H1 (cell line): ENCODE measurements around the gene LHFPL2. TPM values are rescaled to one million over a fixed set of nuclear protein-coding genes. Genes with fewer than 3 reads are reported as not detected.

Source experiments
- CTCF ChIA-PET: fragments of 300-600 bp; sonication (Branson Sonifier 250); formaldehyde crosslinking; loops from one replicate; lab custom pipeline; 2021; ENCODE audit not compliant: partially characterized antibody; lab: Charles Lee
- POLR2A ChIA-PET: fragments of 300-600 bp; sonication (Branson Sonifier 250); formaldehyde crosslinking; loops from one replicate; lab custom pipeline; 2021; ENCODE audit warnings: inconsistent platforms; ENCODE audit not compliant: partially characterized antibody; lab: Charles Lee
- DNase-seq, 2 experiments: peaks; one replicate each; pipeline versions ENCODE4 v3.0.0 to v3.0.0-alpha.2; 2010 to 2022; ENCODE audit warnings: low spot score in 2 of 2, low read depth in 1 of 2, mixed read lengths in 1 of 2
- FAIRE-seq: peaks from 2 replicates; lab custom pipeline; 2011; peaks lifted over from hg19 to GRCh38; lab: Jason Lieb, UNC
- H2AFZ ChIP-seq: 2 replicates; pipeline ENCODE4 v1.8.1; 2012; ENCODE audit warnings: low read length, inconsistent platforms
- H2AK5ac ChIP-seq: 2 replicates; pipeline ENCODE4 v1.6.1; 2013; ENCODE audit warnings: low read depth, low read length
- H2BK120ac ChIP-seq: replicated peaks from 2 replicates; pipeline ENCODE3; 2013; ENCODE audit warnings: low read depth, low read length, inconsistent platforms
- H2BK12ac ChIP-seq: 2 replicates; pipeline ENCODE4 v1.6.1; 2013; ENCODE audit warnings: low read depth, low read length
- H2BK15ac ChIP-seq: 2 replicates; pipeline ENCODE4 v1.6.1; 2013; ENCODE audit warnings: low read length
- H2BK20ac ChIP-seq: 2 replicates; pipeline ENCODE4 v1.6.1; 2013; ENCODE audit warnings: low read length
- H2BK5ac ChIP-seq: 2 replicates; pipeline ENCODE4 v1.6.1; 2013; ENCODE audit warnings: low read depth, low read length
- H3K14ac ChIP-seq: 2 replicates; pipeline ENCODE4 v1.6.1; 2013; ENCODE audit warnings: inconsistent platforms; ENCODE audit not compliant: insufficient read length
- H3K18ac ChIP-seq: 2 replicates; pipeline ENCODE4 v1.6.1; 2013; ENCODE audit warnings: low read length; ENCODE audit errors: extremely low read depth
- H3K23ac ChIP-seq: 2 replicates; pipeline ENCODE4 v1.6.1; 2013; ENCODE audit warnings: inconsistent platforms; ENCODE audit not compliant: insufficient read length
- H3K23me2 ChIP-seq: 2 replicates; pipeline ENCODE4 v1.6.1; 2013; ENCODE audit warnings: low read depth, low read length
- H3K27ac ChIP-seq: 2 replicates; pipeline ENCODE4 v1.6.1; 2011; ENCODE audit warnings: low read depth, low read length, inconsistent platforms
- H3K27me3 ChIP-seq, 4 experiments: replicated peaks in 1 of 4; 1 replicate in 1 of 4; 2 replicates in 3 of 4; pipeline versions ENCODE4 v1.6.1 to v1.8.1; 2011 to 2013; ENCODE audit warnings: low read length in 3 of 4, mild to moderate bottlenecking in 3 of 4, inconsistent platforms in 2 of 4, mixed read lengths in 2 of 4, moderate library complexity in 1 of 4; ENCODE audit not compliant: control insufficient read depth in 3 of 4, insufficient read depth in 3 of 4; ENCODE audit errors: extremely low read depth in 1 of 4
- H3K36me3 ChIP-seq, 4 experiments: 2 replicates each; pipeline versions ENCODE4 v1.6.1 to v1.8.1; 2011 to 2013; ENCODE audit warnings: mild to moderate bottlenecking in 4 of 4, low read length in 3 of 4, moderate library complexity in 2 of 4, control low read depth in 1 of 4, inconsistent platforms in 1 of 4; ENCODE audit not compliant: insufficient read depth in 4 of 4, control insufficient read depth in 2 of 4
- H3K4ac ChIP-seq: replicated peaks from 2 replicates; pipeline ENCODE3; 2013; ENCODE audit warnings: low read length, low read depth, mixed read lengths, inconsistent platforms; ENCODE audit not compliant: insufficient read length
- H3K4me1 ChIP-seq, 4 experiments: replicated peaks in 1 of 4; 1 replicate in 1 of 4; 2 replicates in 3 of 4; pipeline versions ENCODE4 v1.6.1 to v1.8.1; 2011 to 2013; ENCODE audit warnings: low read length in 3 of 4, inconsistent platforms in 2 of 4, mixed read lengths in 1 of 4; ENCODE audit not compliant: insufficient read depth in 4 of 4, control insufficient read depth in 3 of 4
- H3K4me2 ChIP-seq, 2 experiments: 2 replicates each; pipeline versions ENCODE4 v1.6.1 to v1.8.1; 2011 to 2013; ENCODE audit warnings: low read depth in 2 of 2, low read length in 2 of 2, control low read depth in 1 of 2, inconsistent platforms in 1 of 2, mild to moderate bottlenecking in 1 of 2; ENCODE audit not compliant: insufficient read depth in 1 of 2
- H3K4me3 ChIP-seq, 4 experiments: fragments of 200-600, 300-600 bp in 1 of 4; sonication (generic), shearing (Covaris generic), sonication (Bioruptor Twin) in 1 of 4; 2 replicates each; pipeline versions ENCODE4 v1.5.1 to v1.8.1; 2011 to 2016; ENCODE audit warnings: low read length in 4 of 4, low read depth in 3 of 4, control low read depth in 2 of 4, inconsistent platforms in 2 of 4, mild to moderate bottlenecking in 2 of 4, mixed read lengths in 1 of 4, moderate library complexity in 1 of 4; ENCODE audit not compliant: insufficient read depth in 2 of 4; ENCODE audit errors: extremely low read depth in 1 of 4
- H3K56ac ChIP-seq: replicated peaks from 2 replicates; pipeline ENCODE3; 2013; ENCODE audit warnings: low read depth, mild to moderate bottlenecking, mixed read lengths, low read length, inconsistent platforms; ENCODE audit not compliant: insufficient read length
- H3K79me1 ChIP-seq: 2 replicates; pipeline ENCODE4 v1.6.1; 2013; ENCODE audit warnings: low read depth, low read length, control low read depth
- H3K79me2 ChIP-seq, 2 experiments: 2 replicates each; pipeline versions ENCODE4 v1.6.1 to v1.8.1; 2012 to 2013; ENCODE audit warnings: low read length in 2 of 2, mild to moderate bottlenecking in 2 of 2, inconsistent platforms in 1 of 2; ENCODE audit not compliant: insufficient read depth in 2 of 2, control insufficient read depth in 1 of 2
- H3K9ac ChIP-seq, 4 experiments: replicated peaks in 1 of 4; 1 replicate in 1 of 4; 2 replicates in 3 of 4; pipeline versions ENCODE4 v1.6.1 to v1.8.1; 2011 to 2013; ENCODE audit warnings: low read depth in 3 of 4, low read length in 3 of 4, control low read depth in 2 of 4, mild to moderate bottlenecking in 2 of 4, moderate library complexity in 2 of 4, inconsistent platforms in 1 of 4; ENCODE audit errors: extremely low read depth in 1 of 4
- H3K9me3 ChIP-seq, 2 experiments: 2 replicates each; pipeline versions ENCODE4 v1.6.1 to v1.8.1; 2012 to 2013; ENCODE audit warnings: mild to moderate bottlenecking in 2 of 2, moderate library complexity in 2 of 2, control low read depth in 1 of 2, inconsistent platforms in 1 of 2, low read depth in 1 of 2, low read length in 1 of 2, mixed read lengths in 1 of 2; ENCODE audit not compliant: insufficient read depth in 2 of 2
- H4K20me1 ChIP-seq, 2 experiments: replicated peaks in 1 of 2; 2 replicates each; pipeline versions ENCODE3 to v1.8.1; 2011 to 2013; ENCODE audit warnings: inconsistent platforms in 2 of 2, low read length in 2 of 2, mild to moderate bottlenecking in 1 of 2; ENCODE audit not compliant: insufficient read depth in 2 of 2, control insufficient read depth in 1 of 2
- H4K5ac ChIP-seq: 2 replicates; pipeline ENCODE4 v1.6.1; 2013; ENCODE audit warnings: low read length, low read depth, mixed read lengths, inconsistent platforms; ENCODE audit not compliant: insufficient read length
- H4K8ac ChIP-seq: 2 replicates; pipeline ENCODE4 v1.8.0; 2013; ENCODE audit warnings: mild to moderate bottlenecking, moderate library complexity, low read length, inconsistent platforms; ENCODE audit not compliant: insufficient read depth; ENCODE audit errors: extremely low read depth
- H4K91ac ChIP-seq: replicated peaks from 2 replicates; pipeline ENCODE3; 2013; ENCODE audit warnings: low read length, mixed read lengths, inconsistent platforms; ENCODE audit not compliant: insufficient read length
- ASH2L ChIP-seq: fragments of 200-600, 300-600 bp; sonication (generic); IDR thresholded peaks from one replicate; pipeline ENCODE4 v1.7.1; 2017; ENCODE audit warnings: low read length
- ATF3 ChIP-seq: IDR thresholded peaks from 2 replicates; pipeline ENCODE4 v1.6.1; 2011; ENCODE audit warnings: low read depth, mild to moderate bottlenecking, low read length; ENCODE audit not compliant: insufficient read depth
- BCL11A ChIP-seq, 2 experiments: IDR thresholded peaks; one replicate each; pipeline ENCODE4 v1.6.1; 2011; ENCODE audit warnings: low read depth in 2 of 2, low read length in 2 of 2, mild to moderate bottlenecking in 2 of 2
- CEBPB ChIP-seq: IDR thresholded peaks from 2 replicates; pipeline ENCODE4 v1.6.1; 2012; ENCODE audit warnings: low read depth, low read length
- CREB1 ChIP-seq: IDR thresholded peaks from 2 replicates; pipeline ENCODE4 v1.6.1; 2012; ENCODE audit warnings: inconsistent platforms
- EZH2 ChIP-seq: fragments of 200-600 bp; sonication (generic); IDR thresholded peaks from 2 replicates; pipeline ENCODE4 v1.7.1; 2012; ENCODE audit warnings: low read depth, mild to moderate bottlenecking, moderate library complexity, low read length, inconsistent platforms; ENCODE audit not compliant: severe bottlenecking
- FOSL1 ChIP-seq: IDR thresholded peaks from 2 replicates; pipeline ENCODE4 v1.6.1; 2011; ENCODE audit warnings: mild to moderate bottlenecking, low read depth, low read length, moderate library complexity; ENCODE audit not compliant: insufficient read depth
- MAFK ChIP-seq: IDR thresholded peaks from 2 replicates; pipeline ENCODE4 v1.6.1; 2012; ENCODE audit warnings: low read depth, mild to moderate bottlenecking, improper control_type of control experiment, low read length
- MAX ChIP-seq: IDR thresholded peaks from 2 replicates; pipeline ENCODE4 v1.6.1; 2012; ENCODE audit warnings: inconsistent platforms
- PHF8 ChIP-seq: fragments of 200-600 bp; sonication (generic); conservative IDR thresholded peaks from 2 replicates; pipeline ENCODE4 v1.7.1; 2012; ENCODE audit warnings: low read depth, mild to moderate bottlenecking, inconsistent platforms, low read length, moderate library complexity
- RNF2 ChIP-seq: fragments of 200-900, 300-1000 bp; sonication (generic); IDR thresholded peaks from 2 replicates; pipeline ENCODE4 v1.7.1; 2016; ENCODE audit warnings: borderline replicate concordance, low read depth, mild to moderate bottlenecking, antibody characterized with exemption, low read length; ENCODE audit not compliant: poor library complexity, severe bottlenecking; ENCODE audit errors: missing control alignments
- SAP30 ChIP-seq: fragments of 300-600 bp; sonication (generic); IDR thresholded peaks from 2 replicates; pipeline ENCODE4 v1.7.1; 2012; ENCODE audit warnings: low read length, moderate library complexity, mild to moderate bottlenecking, inconsistent platforms; ENCODE audit not compliant: insufficient read depth, insufficient replicate concordance
- WGBS, 2 experiments: shearing (Covaris generic) in 1 of 2; methylation state at CpG; one replicate each; pipeline versions ENCODE4 v1.1.6 to v1.1.7; 2013 to 2015; ENCODE audit warnings: low lambda C conversion rate in 2 of 2, mixed read lengths in 2 of 2, inconsistent platforms in 1 of 2, low coverage in 1 of 2, missing lambda C conversion rate in 1 of 2; ENCODE audit not compliant: insufficient replicate concordance in 2 of 2, insufficient coverage in 1 of 2, insufficient read length in 1 of 2; ENCODE audit errors: extremely low coverage in 1 of 2, missing lambda C conversion rate in 1 of 2; 5-methylcytosine and 5-hydroxymethylcytosine counted together
- polyA plus RNA-seq, 7 experiments: library from polyadenylated mRNA; depleted of rRNA in 3 of 7; stranded (reverse) in 5 of 7; unstranded in 2 of 7; fragments of >200 nt in 5 of 7; fragments of 200-250 nt in 2 of 7; gene quantifications; 1 replicate in 5 of 7; 2 replicates in 1 of 7; 4 replicates in 1 of 7; pipeline versions ENCODE4 v1.2.1 to v1.2.3, GENCODE V29; 2011 to 2013; ENCODE audit warnings: missing spikeins in 2 of 7, mixed read lengths in 2 of 7
- total RNA-seq: library from RNA; stranded (reverse); fragmentation: NEBNext Ultra II Directional; extraction: Animal tissue kit (Norgen Biotek cat#: 25700); gene quantifications from 2 replicates; pipeline ENCODE4 v1.2.1, GENCODE V29; 2021

The LHFPL2 gene
- total and polyA plus RNA-seq, 2 of the 8 experiments (the other 6 are each of a cell fraction or from before 2014, with no cell fraction given): 9.6 to 43.0 TPM

GRCh38 chr5:78550891-78551290 is 97.7 kb downstream of the LHFPL2 start:
- no peak overlapping the region for H3K18ac ChIP-seq
- H4K8ac ChIP-seq: no peak overlapping the region
- no peak overlapping the region for H3K4me3 ChIP-seq
- no peak overlapping the region for H2AFZ ChIP-seq
- no peak overlapping the region for H4K91ac ChIP-seq
- peaks cover 0 to 7% of the 10 kb centered on the region in 2 experiments; a peak in 2 of 4 replicates for H3K9me3 ChIP-seq
- no peak overlapping the region for H3K9ac ChIP-seq
- H4K5ac ChIP-seq: no peak overlapping the region
- H3K4me2 ChIP-seq: no peak overlapping the region
- WGBS, 2 experiments: 100% methylated on average over 2 of the region's 2 CpGs; no CpG with 5 or more reads in 1 of the 2 experiments
- H3K14ac ChIP-seq: no peak overlapping the region
- peaks cover 7% of the 10 kb centered on the region; the same call in 1 of the 2 replicates for H3K79me1 ChIP-seq
- no peak overlapping the region for H2BK120ac ChIP-seq
- ChIA-PET POLR2A (no interaction called here), CTCF (interaction anchor here (0.6 to 1.0 kb wide), 2 partner anchors 108 to 273 kb away, joined by 3 read pairs; no protein-coding TSS in a partner anchor)
- DNase-seq (no peak), FAIRE-seq (no peak)
- no peak overlapping the region for H3K23ac ChIP-seq
- H2BK5ac ChIP-seq: no peak overlapping the region
- H2BK15ac ChIP-seq: no peak overlapping the region
- H2BK20ac ChIP-seq: no peak overlapping the region
- H3K27ac ChIP-seq: no peak overlapping the region
- peaks cover 0 to 5% (median 0%) of the 10 kb centered on the region in 4 experiments; a peak in 1 of 8 replicates for H3K36me3 ChIP-seq
- H3K23me2 ChIP-seq: peaks cover 3% of the 10 kb centered on the region; the same call in 1 of the 2 replicates
- H3K4ac ChIP-seq: no peak overlapping the region
- no peak overlapping the region for H2AK5ac ChIP-seq
- H4K20me1 ChIP-seq: no peaks in the 10 kb centered on the region
- H2BK12ac ChIP-seq: no peak overlapping the region
- H3K79me2 ChIP-seq: peaks cover 0 to 26% of the 10 kb centered on the region in 2 experiments; a peak in 2 of 4 replicates
- H3K27me3 ChIP-seq: no peaks in the 10 kb centered on the region
- H3K4me1 ChIP-seq: peaks cover 0 to 4% (median 2%) of the 10 kb centered on the region in 4 experiments; a peak in 4 of 7 replicates
- no peak overlapping the region for H3K56ac ChIP-seq
- TF ChIP-seq BCL11A (IDR thresholded peaks at IDR 0.05; ENCODE audit: low read depth in 2 of 2, low read length in 2 of 2) (no peak), MAX (no peak), CEBPB (no peak), MAFK (no peak), ASH2L (no peak), RNF2 (no peak), ATF3 (no peak), PHF8 (no peak), SAP30 (no peak), FOSL1 (no peak), CREB1 (no peak), EZH2 (no peak)
